Aorta (tissue), 5 donors: ENCODE data around the gene CSHL1. TPM values are rescaled to one million over a fixed set of nuclear protein-coding genes. Genes with fewer than 3 reads are reported as not detected.
A peak's percentile ranks its signal among the peaks of the same experiment; 100 is the strongest.
"Not testable (repeated sequence)": the region's sequence is repeated elsewhere in the genome, so short reads cannot be mapped to it uniquely, and the experiment has no call there.

Experiments
- ATAC-seq: fragments of 200-7000 bp; cut with Tn5 transposase; one replicate; pipeline ENCODE4 v1.9.1; 2022; ENCODE audit warnings: moderate library complexity; ENCODE audit not compliant: low FRiP score
- DNase-seq, 2 donors: peaks; one replicate each; pipeline ENCODE4 v3.0.0-alpha.2; 2020
- H3K27ac ChIP-seq, 2 donors: one replicate each; pipeline ENCODE4 v1.5.1; 2013; ENCODE audit warnings: low read length in 2 of 2, mild to moderate bottlenecking in 2 of 2, moderate library complexity in 2 of 2, control low read depth in 1 of 2, inconsistent platforms in 1 of 2, low read depth in 1 of 2
- H3K27me3 ChIP-seq, 2 donors: one replicate each; pipeline ENCODE4 v1.6.1; 2013; ENCODE audit warnings: control low read depth in 1 of 2, low read length in 1 of 2, mild to moderate bottlenecking in 1 of 2, moderate library complexity in 1 of 2; ENCODE audit not compliant: insufficient read depth in 2 of 2, control insufficient read depth in 1 of 2
- H3K36me3 ChIP-seq, 2 donors: one replicate each; pipeline ENCODE4 v1.6.1; 2013; ENCODE audit warnings: control low read depth in 1 of 2, low read length in 1 of 2, mild to moderate bottlenecking in 1 of 2; ENCODE audit not compliant: insufficient read depth in 2 of 2, control insufficient read depth in 1 of 2
- H3K4me1 ChIP-seq, 2 donors: one replicate each; pipeline ENCODE4 v1.6.1; 2013; ENCODE audit warnings: low read length in 2 of 2, control low read depth in 1 of 2, mild to moderate bottlenecking in 1 of 2, moderate library complexity in 1 of 2; ENCODE audit not compliant: insufficient read depth in 2 of 2, control insufficient read depth in 1 of 2
- H3K4me3 ChIP-seq, 2 donors: one replicate each; pipeline ENCODE4 v1.5.1; 2013; ENCODE audit warnings: low read length in 2 of 2, control low read depth in 1 of 2, mild to moderate bottlenecking in 1 of 2
- H3K9me3 ChIP-seq: one replicate; pipeline ENCODE4 v1.6.1; 2013; ENCODE audit warnings: mild to moderate bottlenecking, low read length; ENCODE audit not compliant: control insufficient read depth
- WGBS, 2 donors: extraction: QIAGEN DNeasy Blood & Tissue Kit; methylation state at CpG; one replicate each; pipeline ENCODE4 v1.1.7; 2013; 5-methylcytosine and 5-hydroxymethylcytosine counted together
- intact Hi-C, 2 donors: fragments of 100-400 bp; cut with DNase I; formaldehyde crosslinking; loops; one replicate each; pipeline versions ENCODE4 v1.14.2 to v1.15.0; 2022
- polyA plus RNA-seq, 2 donors: library from polyadenylated mRNA; stranded (reverse); fragments of 200-250 nt; gene quantifications; one replicate each; pipeline ENCODE4 v1.2.3, GENCODE V29; 2013
- total RNA-seq, 2 donors: library from RNA; stranded (reverse); fragmentation: NEBNext Ultra II Directional; extraction: Animal tissue kit (Norgen Biotek cat#: 25700); gene quantifications; one replicate each; pipeline ENCODE4 v1.2.1, GENCODE V29; 2021
- donor health status: healthy with polysubstance abuse.
- donor health status: Bipolar disorder and iron deficiency.
- donor health status: DM: no; HTN: no; CAD: no.
- donor health status: DM: no; HTN: no; CAD: no.
- donor health status: DM: yes; HTN: yes; CAD: no.

Gene CSHL1
- total and polyA plus RNA-seq, 4 donors: not detected

DNA sequence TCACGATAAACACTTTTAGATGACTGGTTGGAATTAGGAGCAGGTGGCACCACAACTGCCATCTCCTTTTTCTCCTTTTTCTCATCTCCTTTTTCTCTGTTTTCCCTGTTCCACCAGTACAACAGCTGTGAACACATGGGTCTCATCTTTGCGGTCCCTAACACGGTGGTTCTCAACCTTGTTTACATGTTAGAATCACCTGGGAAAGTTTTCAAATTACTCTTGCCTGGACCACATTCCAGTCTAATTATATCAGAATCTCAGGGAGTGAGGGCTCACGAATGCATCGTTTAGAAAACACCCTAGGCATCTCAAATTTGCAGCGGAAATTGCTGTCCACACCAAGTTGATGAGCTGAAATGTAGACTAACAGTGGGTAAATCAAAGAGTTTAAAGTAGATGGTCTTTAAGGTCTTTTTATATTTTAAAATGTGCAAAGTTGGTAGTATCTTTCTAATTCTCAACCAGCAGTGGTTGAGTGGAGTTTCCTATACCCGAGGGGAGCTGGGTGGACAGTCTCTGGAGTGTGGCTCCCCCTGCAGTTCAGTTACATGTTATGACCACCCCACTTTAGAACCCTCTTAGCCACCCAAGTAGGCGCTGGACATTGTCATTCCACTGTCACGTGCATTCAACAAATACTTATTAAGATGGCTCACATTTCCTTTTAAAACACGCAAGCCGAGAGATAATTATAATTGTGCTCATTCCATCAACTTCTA lies 18.6 kb downstream of the CSHL1 start:
- ATAC-seq, H3K4me3 ChIP-seq, H3K27ac ChIP-seq, H3K9me3 ChIP-seq, H3K27me3 ChIP-seq, H3K36me3 ChIP-seq, H3K4me1 ChIP-seq, intact Hi-C loops, DNase-seq: not testable (repeated sequence)
- WGBS, 2 donors: 63 to 69% methylated on average over 11 of the region's 11 CpGs

DNA sequence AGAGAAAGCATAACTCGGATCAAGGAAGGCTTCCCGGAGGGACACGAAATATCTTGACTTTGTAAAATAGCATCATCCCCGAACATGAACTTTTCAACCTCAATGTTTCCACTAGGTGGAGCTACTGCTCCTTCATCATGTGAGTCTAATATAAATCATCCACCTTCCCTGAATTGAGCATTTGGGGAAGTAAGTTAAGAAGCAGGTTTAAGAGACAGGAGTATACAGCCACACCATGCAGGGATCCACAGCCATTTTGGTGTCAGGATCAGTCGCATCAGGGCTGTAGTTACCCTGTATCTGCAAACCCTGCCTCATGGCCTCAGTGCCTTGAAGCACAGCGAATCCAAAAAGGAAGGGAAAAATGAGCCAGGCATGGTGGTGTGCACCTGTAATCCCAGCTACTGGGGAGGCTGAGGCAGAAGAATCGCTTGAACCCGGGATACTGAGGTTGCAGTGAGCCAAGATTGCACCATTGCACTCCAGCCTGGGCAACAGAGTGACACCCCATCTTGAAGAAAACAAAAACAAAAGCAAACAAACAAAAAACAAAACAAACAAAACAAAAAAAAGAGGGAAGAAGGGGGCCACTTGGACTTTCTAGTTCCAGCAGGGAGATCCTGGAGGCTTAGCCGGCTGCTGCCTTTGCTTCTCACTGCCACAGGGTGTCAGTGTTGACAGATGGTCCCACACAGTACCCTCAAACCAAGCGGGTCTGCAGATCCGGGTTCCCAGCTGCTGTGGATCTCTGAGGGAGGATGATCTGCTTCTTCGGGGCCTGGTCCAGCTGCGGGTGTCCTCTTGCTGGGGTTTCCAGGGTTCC lies 21.8 kb downstream of the CSHL1 start:
- 31 to 33% methylated on average over 13 of the region's 13 CpGs for WGBS, 2 donors
- H3K4me3 ChIP-seq, H3K27ac ChIP-seq, H3K4me1 ChIP-seq, H3K9me3 ChIP-seq, H3K36me3 ChIP-seq, H3K27me3 ChIP-seq, intact Hi-C loops, DNase-seq: not testable (repeated sequence)
- ATAC-seq: peak; percentile 85

DNA sequence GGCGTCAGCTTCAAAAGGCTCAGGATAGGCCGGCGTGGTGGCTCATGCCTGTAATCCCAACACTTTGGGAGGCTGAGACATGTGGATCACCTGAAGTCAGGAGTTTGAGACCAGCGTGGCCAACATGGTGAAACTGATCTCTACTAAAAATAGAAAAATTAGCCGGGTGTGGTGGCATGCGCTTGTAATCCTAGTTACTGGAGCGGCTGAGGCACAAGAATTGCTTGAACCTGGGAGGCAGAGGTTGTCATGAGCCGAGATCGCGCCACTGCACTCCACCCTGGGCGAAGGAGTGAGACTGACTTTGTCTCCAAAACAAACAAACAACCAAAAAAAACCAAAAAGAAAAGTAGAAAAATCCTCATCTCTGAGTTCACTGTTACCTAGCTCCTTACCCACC lies 25.9 kb downstream of the CSHL1 start:
- H3K4me1 ChIP-seq, H3K27me3 ChIP-seq, H3K4me3 ChIP-seq, ATAC-seq, DNase-seq, H3K27ac ChIP-seq, intact Hi-C loops, H3K36me3 ChIP-seq, H3K9me3 ChIP-seq: not testable (repeated sequence)
- 88 to 89% methylated on average over 11 of the region's 11 CpGs for WGBS, 2 donors

DNA sequence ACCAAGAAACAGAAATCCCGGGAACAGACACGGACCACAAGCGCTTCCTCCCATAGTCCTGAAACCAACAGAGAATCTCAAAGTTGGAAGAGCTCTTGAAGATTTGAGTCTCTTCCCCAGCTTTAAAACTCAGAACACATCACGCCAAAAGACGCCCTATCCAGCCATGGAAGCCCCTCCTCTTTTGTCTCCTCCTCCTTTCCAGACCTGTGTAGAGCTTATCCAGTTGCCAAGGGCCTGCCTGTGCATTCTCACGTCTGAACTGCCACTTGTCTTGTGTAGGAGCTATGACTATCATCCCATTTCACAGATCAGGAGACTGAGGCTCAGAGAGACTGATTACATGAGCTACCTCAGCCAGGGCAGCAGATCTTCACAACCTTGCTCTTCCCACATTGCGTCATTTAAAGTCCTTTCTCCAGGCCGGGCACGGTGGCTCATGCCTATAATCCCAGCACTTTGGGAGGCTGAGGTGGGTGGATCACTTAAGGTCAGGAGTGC lies 28.4 kb downstream of the CSHL1 start:
- H3K9me3 ChIP-seq, H3K27me3 ChIP-seq, DNase-seq, ATAC-seq, H3K4me3 ChIP-seq, H3K36me3 ChIP-seq, H3K27ac ChIP-seq, H3K4me1 ChIP-seq, intact Hi-C loops: not testable (repeated sequence)
- WGBS, 2 donors: 80 to 82% methylated on average over 9 of the region's 9 CpGs

DNA sequence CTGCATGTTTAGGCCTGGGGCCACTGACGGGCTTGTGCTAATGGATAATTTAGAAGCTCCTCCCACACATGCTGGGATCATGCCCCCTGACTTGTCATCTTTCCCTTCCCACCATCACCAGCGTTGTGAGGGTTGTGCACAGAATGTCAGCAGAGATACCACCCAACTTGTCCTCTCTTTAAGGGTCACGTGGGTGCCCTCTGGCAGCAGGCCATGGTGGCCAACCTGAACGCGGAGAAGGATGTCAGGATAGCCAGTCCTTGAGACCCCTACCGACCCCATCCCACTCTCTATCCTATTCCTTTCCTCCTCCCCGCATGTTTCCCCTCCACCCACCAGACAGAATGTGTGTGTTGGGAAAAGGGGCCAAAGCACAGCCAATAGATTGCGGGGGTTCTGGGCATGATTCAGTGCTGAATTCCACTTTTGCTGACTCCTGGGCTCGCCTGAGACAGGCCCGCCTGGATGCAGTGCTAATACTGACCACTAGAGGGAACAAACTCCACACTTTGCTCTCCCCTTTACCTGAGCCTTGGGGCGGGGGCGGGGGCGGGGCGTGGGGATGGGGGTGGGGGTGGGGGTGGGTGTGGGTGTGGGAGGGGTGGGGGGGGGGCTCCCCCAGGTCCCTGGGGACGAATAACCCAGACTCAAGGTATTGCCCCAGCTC lies 29.0 kb downstream of the CSHL1 start, which contains the start of gene GH2:
Gene GH2, minus strand, starts transcription at position 10 of the 667 bp plus-strand sequence. CDS start 143 bp downstream, outside the sequence.
- Histone ChIP-seq H3K36me3 (no peaks in the 10 kb centered on the region), H3K27me3 (no peaks in the 10 kb centered on the region), H3K9me3 (no peaks in the 10 kb centered on the region), H3K4me1 (no peaks in the 10 kb centered on the region), H3K27ac (no peak within 1 kb of the TSS), H3K4me3 (no peak within 1 kb of the TSS)
- DNase-seq (no peak), ATAC-seq (no peak)
- 40 to 44% methylated on average over 15 of the region's 15 CpGs for WGBS, 2 donors
- intact Hi-C loops: no loop called here

DNA sequence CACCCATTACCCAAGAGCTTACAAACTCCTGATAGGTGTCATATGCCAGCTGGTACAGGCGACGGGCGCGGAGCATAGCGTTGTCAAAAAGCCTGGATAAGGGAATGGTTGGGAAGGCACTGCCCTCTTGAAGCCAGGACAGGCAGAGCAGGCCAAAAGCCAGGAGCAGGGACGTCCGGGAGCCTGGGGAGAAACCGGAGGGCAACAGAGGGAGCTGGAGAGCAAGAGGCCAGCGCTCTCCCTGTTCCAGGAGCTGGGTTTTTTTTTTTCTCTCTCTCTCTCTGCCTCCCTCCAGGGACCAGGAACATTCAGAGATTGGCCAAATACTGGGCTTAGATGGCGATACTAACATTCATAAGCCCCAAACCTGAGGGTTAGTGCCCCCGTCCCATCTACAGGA lies 29.7 kb downstream of the CSHL1 start:
- 53 to 57% methylated on average over 11 of the region's 11 CpGs for WGBS, 2 donors

DNA sequence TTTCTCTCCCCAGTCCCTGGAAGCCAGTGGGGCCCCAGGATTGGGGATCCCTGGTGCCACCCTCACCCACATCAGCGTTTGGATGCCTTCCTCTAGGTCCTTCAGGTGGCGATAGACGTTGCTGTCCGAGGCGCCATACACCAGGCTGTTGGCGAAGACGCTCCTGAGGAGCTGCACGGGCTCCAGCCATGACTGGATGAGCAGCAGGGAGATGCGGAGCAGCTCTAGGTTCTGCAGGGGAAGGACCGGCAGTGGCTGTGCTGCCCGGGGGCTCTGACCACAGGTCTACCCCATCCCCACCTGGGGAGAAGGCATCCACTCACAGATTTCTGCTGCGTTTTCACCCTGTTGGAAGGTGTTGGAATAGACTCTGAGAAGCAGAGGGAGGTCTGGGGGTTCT lies 30.4 kb downstream of the CSHL1 start:
- peak; percentile 22 for ATAC-seq
- intact Hi-C loops: no loop called here
- no peaks in the 10 kb centered on the region for H3K9me3 ChIP-seq
- no peak overlapping the region for H3K4me3 ChIP-seq
- DNase-seq: no peak
- no peak overlapping the region for H3K27ac ChIP-seq
- 87 to 88% methylated on average over 12 of the region's 12 CpGs for WGBS, 2 donors
- H3K36me3 ChIP-seq: no peaks in the 10 kb centered on the region
- H3K4me1 ChIP-seq: no peaks in the 10 kb centered on the region
- no peaks in the 10 kb centered on the region for H3K27me3 ChIP-seq

More for the DNA sequence above, 29.7 kb downstream of the CSHL1 start:
- H3K27me3 ChIP-seq, H3K36me3 ChIP-seq, H3K27ac ChIP-seq, intact Hi-C loops, DNase-seq, H3K9me3 ChIP-seq, H3K4me1 ChIP-seq, H3K4me3 ChIP-seq, ATAC-seq: not testable (repeated sequence)

DNA sequence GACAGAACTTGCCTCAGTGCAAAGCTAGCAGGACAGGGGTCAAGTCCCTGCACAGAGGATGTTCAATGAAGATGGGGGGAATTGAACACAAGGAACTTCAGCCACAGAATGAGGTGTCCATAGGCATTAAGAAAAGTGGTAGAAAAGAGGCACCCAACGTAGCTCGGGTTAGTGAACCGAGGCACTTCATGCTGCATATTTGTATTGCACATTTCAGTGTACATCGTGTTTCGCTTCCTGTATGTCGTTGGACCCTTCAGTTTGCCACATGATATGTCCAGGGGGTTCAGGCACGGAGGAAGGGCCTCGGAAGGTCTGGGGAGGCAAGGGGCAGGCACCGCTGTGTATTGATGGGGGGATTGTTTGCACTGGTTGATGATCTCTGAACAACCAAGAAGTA lies 32.6 kb downstream of the CSHL1 start:
- H3K36me3 ChIP-seq, H3K4me3 ChIP-seq, H3K27ac ChIP-seq, ATAC-seq, DNase-seq, H3K9me3 ChIP-seq, intact Hi-C loops, H3K27me3 ChIP-seq, H3K4me1 ChIP-seq: not testable (repeated sequence)
- WGBS, 2 donors: 87 to 92% methylated on average over 9 of the region's 9 CpGs
